GM12874 (cell line): ENCODE results near the gene TMEM156.
A peak's percentile ranks its signal among the peaks of the same experiment; 100 is the strongest.

Experiments used
- TF ChIP-seq, protein P1 (sequence below): IDR thresholded peaks from 2 replicates; pipeline ENCODE4 v1.5.1; 2011; ENCODE audit warnings: low read depth, mild to moderate bottlenecking, control low read depth, low read length, moderate library complexity; ENCODE audit not compliant: insufficient read depth

Gene TMEM156

DNA sequence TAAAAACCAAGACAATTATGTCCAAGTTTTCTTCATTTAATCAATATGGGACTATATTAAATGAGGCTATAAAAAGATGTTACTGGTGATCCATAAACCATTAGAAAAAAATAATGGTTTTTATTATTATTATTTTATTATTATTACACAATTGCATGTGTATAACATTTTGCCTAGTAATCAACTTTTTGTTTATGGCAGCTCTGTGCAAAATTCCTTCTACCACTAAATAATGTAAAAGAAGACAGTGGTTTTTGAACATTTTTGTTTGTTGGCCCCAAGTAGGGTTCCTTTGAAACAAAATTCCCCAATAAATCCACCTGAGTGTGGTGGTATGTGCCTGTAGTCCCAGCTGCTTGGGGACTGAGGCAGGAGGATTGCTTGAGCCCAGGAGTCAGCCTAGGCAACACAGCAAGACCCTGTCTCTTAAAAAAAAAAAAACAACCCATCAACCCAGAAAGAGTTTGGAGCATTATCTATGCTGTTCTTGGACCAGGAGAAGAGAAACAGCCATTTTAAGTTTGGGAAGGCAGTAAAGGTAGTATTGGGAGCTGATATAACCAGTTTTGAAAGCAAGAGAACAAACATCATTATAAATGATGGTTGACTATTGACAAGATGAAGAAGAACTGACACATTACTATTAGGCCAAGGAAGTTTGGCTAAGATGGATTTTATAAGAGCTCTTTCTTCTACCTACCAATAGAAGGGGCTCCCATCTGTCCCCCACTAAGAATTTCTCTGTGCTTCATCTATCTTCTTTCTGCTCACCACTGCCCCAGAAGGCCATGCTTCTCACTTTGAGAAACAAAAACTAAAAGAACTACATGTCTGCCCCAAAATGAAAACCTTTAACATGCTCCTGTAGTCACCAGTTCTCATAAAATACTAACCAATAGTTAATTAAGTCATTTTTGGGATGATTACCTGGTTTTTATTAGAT is 2.2 kb downstream of the TMEM156 start:
- TF ChIP-seq, protein P1, sequence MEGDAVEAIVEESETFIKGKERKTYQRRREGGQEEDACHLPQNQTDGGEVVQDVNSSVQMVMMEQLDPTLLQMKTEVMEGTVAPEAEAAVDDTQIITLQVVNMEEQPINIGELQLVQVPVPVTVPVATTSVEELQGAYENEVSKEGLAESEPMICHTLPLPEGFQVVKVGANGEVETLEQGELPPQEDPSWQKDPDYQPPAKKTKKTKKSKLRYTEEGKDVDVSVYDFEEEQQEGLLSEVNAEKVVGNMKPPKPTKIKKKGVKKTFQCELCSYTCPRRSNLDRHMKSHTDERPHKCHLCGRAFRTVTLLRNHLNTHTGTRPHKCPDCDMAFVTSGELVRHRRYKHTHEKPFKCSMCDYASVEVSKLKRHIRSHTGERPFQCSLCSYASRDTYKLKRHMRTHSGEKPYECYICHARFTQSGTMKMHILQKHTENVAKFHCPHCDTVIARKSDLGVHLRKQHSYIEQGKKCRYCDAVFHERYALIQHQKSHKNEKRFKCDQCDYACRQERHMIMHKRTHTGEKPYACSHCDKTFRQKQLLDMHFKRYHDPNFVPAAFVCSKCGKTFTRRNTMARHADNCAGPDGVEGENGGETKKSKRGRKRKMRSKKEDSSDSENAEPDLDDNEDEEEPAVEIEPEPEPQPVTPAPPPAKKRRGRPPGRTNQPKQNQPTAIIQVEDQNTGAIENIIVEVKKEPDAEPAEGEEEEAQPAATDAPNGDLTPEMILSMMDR, result 0 out of 2 replicates have a peak, but pooled peaks have one; percentile 5

DNA sequence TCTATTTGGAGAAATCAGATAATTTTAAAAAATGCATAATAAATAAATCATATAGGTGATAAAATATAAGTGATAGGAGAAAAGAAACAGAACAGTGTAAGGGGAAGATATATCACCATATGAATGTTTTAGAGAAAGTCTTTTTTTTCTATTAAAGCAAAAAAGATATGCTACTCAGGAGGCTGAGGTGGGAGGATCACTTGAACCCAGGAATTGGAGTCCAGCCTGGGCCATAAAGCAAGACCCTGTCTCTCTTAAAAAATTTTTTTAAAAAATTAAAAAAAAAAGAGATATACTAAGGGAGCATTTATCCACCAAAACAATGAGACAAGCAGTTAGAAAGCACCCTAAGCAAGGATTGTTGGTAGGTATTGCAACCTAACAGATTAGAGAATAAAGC is 6.1 kb downstream of the TMEM156 start:
- TF ChIP-seq, protein P1, result no peak

DNA sequence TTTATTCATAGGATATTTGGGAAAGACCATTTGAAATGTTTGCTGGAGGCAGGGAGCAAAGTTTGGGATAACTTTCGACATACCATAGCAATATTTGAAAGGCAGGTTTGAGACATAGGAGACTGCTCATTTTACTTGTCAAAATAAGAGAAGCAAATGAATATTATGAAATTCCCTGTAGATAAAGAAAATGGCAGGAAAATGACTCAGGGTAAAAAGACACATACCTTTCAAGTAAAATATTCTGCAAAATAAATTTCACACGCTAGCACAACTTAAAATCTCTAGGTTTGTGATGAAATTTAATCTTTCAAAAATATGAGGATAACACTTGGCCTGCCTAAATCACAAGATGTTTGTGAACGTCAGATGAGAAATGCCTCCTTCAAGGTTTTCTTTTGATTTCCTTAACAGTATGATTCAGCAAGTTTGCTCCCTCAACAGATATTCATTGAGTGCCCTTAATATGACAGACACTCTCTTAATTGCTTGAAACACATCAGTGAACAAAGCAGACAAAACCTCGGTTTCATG is 6.6 kb downstream of the TMEM156 start:
- TF ChIP-seq, protein P1, result no peak

DNA sequence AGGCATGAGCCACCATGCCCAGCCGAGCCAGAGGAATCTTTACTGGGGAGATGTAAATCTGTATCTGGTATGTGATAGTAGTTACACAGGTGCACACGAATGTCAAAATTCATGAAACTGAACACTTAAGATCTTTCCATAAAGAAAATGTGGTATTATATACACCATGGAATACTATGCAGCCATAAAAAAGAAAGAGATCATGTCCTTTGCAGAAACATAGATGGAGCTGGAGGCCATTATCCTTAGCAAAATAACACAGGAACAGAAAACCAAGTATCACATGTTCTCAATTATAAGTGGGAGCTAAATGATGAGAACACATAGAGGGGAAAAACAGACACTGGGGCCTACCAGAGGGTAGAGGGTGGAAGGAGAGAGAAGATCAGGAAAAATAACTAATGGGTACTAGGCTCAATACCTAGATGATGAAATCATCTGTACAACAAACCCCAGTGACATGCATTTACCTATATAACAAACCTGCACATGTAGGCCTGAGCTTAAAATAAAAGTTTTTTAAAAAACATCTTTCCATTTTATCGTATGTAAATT is 7.8 kb downstream of the TMEM156 start:
- TF ChIP-seq, protein P1, result no peak

DNA sequence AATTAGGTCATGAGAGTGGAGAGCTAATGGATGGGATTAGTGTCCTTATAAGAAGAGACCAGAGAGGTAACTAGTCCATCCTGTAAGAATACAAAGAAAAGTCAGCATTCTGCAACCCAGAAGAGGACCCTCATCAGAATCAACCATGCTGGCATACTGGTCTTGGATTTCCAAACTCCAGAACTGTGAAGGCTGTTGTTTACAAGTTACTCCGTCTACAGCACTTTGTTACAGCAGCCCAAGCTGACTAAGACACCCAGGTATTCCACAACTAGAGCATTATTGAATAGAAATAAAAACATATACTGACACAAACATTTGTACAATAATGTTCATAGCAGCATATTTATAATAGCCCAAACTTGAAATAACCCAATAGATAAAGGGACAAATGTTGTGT is 9.2 kb downstream of the TMEM156 start:
- TF ChIP-seq, protein P1, result no peak

DNA sequence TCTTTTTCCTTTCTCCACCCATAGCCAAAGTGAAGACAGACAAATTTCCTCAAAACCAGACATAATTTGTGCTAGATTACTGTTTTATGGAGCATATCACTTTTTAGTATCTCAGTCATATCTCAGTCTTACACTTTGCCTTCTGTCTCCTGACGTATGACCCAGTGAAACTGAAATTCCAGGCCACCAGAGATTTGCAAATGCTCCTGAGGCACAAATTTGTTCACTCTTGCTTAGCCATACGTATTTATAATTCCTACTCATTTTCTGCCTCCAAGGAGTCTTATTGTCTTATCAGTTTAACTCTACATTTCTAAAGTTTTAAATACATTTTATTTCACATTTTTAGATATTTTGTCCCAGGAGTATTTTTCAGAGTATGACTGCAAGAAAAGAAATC is 10.0 kb downstream of the TMEM156 start:
- TF ChIP-seq, protein P1, result no peak

DNA sequence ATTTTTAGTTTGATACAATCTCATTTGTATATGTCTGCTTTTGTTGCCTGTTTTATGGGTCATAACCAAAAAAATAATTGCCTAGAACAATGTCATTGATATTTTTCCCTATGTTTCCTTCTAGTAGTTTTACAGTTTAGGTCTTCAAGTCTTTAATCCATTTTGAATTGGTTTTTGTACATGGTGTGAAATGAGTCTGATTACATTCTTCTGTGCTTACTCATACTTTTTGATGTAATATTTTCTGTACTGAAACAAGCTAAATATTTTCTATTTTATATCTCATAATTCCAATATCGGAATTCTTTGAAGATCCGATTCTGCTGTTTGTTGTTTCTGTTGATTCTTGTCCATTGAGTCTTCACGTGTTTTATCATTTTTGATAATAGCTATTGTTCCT is 10.6 kb downstream of the TMEM156 start:
- TF ChIP-seq, protein P1, result no peak
